ENCODE measurements around the gene PRPF38A.

The PRPF38A gene, protein sequence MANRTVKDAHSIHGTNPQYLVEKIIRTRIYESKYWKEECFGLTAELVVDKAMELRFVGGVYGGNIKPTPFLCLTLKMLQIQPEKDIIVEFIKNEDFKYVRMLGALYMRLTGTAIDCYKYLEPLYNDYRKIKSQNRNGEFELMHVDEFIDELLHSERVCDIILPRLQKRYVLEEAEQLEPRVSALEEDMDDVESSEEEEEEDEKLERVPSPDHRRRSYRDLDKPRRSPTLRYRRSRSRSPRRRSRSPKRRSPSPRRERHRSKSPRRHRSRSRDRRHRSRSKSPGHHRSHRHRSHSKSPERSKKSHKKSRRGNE

DNA sequence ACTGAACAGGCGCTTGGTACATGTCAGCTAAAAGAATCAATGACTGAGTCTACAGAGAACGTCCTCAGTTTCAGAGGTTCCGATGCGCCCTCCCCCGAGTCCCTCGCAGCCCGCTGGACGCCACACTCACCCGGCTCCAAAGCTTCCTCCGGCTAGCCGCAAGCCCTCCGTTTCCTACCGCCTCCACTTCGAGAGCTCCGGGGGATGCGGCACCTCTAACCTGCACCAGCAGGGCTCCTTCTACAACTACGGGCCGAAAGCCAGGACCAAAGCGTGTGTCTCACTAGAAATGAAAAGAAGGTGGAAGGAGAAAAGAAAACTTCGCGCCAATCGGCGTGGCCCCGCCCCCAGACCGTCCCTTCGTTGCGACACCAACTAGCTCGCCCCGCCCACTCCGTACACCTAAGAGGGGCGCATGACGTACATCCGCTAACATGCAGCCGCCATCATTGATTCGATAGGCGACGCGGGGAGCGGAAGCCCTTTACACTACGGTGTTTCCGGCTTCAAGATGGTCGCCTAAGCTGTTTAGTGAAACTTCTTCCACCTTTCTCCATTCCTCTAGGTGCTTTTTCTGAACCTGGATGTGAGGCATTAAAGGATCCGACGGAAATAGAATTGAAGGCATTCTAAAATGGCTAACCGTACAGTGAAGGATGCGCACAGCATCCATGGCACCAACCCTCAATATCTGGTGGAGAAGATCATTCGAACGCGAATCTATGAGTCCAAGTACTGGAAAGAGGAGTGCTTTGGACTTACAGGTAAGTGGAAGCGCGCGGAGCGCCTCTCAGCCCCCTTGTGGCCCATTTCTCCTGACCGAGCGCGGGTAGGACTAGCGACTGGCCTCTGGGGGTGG is at the start of gene PRPF38A, which contains the start of gene ORC1:
PRPF38A (plus strand) TSS at position 487 of the 859 bp plus-strand sequence; CDS start at position 635, 148 bp downstream.
ORC1 (minus strand) TSS at position 308 of the 859 bp plus-strand sequence. CDS start 2,200 bp downstream, outside the sequence.
- DNase-seq = peak; percentile 100

DNA sequence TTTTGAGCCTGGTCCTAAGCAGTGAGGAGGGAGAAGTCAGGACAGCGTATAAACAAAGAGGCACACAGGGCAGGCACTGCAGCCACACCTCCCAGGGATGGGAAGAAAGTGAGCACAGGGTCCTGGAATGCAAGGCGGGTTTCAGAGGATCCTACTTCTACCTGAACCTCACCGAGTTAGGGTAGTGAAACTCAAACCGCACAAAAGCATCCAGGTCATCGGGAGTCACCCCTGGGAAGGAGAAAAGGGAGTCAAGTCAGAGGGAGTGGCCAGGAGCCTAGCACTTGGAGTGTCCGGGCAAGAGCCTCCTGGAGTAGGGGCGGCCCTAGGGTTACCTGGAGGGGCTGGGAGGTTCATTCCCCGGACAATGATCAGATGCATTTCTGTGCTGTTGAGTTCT is 49.0 kb upstream of the PRPF38A start:
- DNase-seq = no peak

DNA sequence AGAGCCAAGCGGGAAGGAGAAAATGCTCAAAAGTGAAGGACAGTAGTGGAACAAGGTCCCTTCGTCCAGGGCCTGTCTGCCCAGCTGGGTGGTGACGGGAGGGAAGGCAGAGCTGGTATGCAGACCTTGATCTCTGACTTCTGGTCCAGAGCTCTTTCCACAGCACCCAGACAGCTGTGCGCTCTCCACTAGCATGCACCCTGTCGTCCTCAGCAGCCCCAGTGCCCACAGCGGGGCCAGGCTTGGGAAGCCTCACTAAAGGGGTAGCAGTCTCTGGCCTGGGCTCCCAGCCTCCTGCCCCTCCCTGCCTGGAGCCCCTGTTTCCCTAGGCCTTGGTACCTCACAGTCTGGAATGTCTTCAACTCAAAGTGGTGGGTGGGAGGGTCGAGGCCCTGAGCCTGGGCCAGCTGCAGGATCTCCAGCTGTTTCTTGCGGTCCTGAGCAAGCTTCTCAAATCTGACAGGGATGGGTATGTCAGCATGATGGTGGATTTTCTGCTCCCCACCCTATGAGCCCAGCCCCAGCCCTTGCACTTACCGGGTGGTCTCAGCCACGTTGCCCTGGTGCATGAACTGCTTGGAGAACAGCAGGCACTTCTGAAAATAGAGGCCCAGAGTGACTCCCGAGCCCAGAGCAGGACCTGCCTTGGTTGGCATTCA is 48.4 kb upstream of the PRPF38A start:
- no peak for DNase-seq

DNA sequence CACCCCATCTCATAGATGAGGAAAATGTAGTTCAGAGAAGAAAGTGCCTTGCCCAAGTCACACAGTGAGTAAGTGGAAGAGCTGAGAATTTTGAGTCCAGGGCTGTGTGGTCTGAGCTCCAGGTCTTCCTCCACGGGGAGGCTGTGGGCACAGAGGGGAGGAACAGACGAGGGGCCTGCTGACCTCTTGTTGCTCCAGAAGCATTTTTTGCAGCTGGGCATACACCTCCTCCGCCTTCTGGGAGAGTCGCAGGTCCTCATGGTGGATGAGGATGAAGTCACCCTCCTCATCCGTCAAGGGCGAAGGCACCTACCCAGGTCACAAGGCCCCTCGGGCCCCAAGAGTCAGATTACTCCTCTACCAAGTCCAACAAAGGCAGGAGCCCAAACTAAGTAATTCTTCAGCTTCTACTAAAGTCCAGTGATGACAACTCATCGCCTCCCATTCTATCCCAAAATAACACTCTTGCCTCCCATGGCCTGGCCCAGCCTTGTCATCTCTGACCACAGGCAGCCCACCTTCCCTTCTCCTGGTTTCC is 47.5 kb upstream of the PRPF38A start:
- DNase-seq = no peak

DNA sequence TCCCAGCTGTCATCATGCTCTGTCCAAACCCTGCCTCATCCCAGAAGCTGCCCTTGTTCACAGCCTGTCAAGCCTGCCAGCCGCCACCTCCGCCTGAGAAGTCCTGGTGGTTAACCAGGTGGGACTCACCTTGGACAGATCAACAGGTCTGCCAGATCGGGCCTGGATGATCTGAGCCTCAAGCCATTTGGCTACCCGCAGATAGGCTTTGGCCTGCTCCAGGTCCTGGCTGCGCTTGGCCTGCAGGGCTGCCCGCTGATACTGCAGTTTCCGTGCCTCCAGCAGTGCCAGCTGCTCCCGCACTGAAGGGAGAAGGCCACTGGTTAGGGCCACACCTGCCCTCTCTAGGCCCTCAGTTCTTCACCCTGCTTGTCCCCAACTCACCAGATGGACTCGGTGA is 47.0 kb upstream of the PRPF38A start:
- no peak for DNase-seq

DNA sequence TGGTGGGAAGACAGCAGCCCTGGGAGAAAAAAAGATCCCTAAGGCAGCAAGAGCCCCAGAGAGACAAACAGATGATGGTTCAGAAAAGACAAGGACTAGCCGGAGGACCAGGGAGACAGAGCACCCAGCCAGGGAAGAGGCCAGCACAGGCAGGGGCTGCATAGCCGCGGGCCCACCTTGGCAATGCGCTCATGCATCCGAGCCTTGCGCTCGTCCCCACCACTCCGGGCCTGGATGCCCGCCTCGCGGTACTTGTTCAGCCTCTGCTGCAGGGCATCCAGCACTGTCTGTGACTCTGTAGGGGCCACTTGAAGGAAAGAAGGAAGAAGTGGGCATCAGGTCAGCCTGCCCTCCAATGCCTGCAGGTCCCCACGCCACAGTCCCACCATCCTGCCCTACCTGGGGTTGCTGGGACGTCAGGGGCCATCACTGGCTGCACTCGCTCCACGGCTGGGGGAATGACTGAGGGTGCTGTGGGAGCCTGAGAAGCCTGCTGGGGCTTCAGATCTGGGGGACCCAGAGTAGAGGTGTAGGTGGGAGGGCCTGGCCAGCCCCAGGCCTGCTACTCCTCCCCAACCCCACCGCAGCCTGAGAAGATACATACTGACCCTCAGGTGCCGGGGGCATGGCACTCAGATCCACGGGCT is 45.4 kb upstream of the PRPF38A start:
- DNase-seq = no peak

DNA sequence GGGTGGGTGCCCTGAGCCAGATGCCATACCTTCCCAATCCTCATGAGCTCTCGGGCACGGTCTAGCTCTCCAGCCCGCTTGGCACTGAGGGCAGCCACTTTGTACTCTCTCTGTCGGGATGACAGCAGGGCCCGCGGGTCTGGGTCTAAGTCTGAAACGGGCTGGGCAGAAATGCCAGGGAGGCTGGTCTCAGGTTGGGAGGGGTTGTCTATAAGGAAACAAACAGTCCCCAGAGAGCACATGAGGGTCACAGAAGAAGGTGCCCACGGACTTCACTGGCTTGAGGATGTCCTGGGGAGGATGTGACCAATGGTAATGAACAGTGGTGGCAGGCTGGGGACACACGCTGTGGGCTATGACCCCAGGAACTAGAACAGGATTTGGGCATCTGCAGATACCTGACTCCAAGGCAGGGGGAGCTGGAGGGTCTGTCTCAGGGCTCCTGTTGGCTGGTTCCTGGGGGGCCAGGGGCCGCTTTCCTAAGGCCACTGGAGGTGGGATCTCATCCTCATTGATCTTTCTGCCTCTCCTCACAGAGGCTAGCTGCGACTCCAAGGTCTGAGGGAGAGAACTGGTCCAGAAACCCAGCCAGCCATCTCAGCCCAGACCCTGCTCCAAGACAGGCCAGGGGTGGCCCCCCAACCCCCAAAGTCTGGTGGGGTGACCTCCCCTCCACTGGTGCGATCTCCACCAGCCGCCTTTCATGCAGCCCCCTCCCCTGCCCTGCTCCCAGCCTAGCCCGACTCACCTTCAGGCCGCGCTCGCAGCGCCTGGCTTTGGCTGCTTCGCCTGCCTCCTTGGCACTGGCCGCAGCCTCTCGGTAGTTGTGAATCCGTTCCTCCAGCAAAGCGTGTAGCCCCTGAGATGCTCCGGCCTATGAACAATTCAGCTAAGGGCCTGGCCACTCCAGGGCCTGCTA is 44.5 kb upstream of the PRPF38A start:
- DNase-seq = no peak

DNA sequence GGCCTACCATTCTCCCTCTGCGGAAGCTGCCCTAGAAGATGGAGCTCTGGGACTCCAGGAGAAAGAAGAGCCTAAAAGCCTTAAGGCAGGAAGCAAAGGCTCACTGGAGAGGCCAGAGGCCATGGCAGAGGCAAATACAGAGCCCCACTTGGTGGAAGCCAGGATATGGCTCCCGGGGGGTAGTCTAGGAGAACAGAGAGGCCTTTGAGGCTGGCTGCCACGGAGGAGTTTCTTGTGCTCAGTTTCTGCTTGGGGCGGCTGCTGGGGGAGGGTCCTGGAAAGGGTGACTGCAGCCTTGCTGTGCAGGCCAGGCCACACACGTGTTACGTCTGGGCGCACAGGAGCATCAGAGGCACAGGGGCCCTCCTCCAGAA is 43.8 kb upstream of the PRPF38A start:
- DNase-seq = no peak

DNA sequence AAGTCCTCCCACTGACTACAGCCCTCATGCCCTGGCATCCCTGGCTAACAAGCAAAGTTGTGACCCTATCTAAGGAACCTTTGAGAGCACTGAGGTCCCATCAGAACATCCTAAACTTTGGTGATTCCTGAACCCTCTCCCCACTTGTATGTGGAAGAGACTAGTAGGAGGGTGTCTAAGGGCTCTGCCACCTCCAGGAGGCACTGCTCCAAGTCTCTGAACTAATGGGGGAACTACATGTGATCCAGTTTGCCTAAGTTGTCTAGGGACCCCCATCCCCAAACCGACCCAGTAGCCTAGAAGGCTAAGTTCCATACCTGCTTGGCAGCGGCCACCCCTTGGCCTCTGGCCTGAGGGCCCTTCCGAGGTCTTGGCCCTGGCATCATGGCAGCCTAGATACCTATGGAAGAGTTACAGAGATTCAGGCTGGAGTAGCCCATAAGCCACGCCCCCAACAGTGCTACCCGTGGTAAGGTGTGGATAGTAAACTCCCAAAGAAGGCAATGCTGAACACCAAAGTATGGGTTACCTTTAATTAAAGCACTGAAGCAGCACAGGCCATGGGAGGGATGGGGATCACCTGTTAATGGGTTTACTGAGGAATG is 40.1 kb upstream of the PRPF38A start:
- peak; percentile 24 for DNase-seq

DNA sequence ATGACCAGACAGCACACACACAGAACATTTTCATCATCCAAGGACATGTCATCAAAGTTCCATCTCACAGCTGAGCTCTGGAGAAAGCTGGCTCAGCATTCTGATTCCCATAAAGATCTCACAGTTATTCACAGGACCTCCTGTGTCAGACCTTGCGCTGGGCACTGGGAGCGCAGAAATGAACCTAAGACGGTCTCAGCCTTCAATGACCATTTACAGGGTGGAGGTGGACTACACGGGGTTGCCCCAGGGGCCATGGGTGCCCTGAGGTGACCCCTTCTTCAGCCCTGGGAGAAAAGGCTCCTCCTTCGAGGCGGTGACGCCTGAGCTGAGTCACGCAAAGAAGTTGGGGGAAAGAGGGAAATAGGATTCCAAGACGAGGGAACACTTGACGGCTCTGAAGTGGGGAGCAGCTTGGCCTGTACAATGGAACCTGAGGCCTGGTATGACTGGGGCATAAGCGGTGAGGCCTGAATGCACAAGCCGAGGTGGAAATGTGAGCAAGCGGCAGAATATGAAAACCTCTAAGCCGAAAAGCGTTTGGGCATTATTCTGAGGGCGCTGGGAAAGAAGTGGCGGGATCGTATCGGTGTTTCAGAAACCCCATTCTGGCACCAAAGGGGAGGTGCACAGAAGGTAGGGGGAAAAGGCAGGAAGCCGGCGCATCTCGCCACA is 39.2 kb upstream of the PRPF38A start:
- peak; percentile 63 for DNase-seq

DNA sequence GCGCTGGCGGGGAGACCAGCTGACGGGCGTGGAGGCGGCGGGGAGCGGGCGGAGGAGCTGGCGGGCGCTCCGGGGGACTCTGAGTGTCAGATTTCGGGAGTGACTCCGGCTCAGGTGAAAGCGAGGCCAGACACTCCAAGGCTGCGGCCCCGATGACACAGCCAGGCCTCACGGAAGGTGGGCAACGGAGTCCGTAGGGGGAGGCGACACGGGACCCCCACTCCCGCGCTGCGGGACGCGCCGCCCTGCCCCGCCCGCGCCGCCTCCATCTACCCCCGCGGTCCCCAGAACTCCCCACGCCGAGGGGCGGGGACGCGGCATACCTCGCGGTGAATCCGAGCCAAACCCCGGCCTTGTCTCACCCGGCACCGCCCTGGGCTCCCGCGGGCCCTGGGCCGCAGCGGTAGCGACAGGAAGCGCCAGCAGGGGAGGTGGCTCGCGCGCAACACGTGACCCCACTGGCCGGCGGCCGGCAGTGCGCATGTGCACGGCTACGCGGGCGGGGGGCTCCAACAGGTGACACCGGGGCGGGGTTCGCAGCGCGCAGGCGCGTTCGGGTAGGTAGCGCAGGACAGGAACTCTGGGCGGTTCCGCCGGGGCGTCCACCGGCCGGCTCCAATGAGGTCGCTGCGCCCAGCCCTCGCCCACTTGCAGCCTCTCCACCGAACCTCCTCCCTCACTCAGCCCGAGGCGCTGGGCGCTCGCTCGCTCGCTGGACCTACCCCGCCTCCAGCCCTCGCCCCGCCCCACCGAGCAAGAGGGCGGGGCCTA is 38.5 kb upstream of the PRPF38A start, which contains the start of gene CC2D1B:
CC2D1B (minus strand) TSS at position 460 of the 771 bp plus-strand sequence. CDS start 1,585 bp downstream, outside the sequence.
- DNase-seq = peak; percentile 99

DNA sequence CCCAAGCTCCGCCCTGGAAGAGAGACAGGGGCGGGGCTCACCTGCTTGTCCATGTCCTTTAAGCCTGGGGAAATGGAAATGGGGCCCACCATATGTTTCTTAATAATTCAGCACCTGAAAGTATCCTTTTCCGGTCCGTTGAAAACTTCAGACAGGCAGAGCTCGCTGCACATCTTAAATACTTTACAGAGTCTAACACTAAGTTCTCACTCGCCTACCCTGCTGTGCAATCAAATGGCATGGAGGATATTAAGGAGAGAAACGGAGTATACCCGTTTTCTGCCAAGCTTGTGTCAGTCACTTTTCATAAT is 37.9 kb upstream of the PRPF38A start:
- DNase-seq = no peak

DNA sequence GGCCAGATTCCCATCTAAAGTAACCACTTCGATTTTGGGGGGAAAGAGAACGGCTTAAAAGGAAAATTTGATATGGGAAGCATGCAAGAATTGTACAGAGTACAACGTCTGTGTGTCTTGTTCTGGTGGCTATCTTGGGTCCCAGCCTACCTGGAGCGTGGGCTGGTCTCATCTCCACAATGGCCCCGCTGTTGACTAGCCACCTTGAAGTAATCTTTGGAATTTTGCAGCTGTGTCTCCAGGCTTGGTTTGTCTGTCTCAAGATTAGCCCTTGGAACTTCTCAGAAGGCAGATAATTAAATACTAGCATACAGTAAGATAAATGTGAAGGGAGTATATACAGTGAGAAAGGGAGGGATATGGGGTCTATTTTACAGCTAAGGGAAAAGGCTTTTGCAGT is 37.1 kb upstream of the PRPF38A start:
- DNase-seq = no peak

DNA sequence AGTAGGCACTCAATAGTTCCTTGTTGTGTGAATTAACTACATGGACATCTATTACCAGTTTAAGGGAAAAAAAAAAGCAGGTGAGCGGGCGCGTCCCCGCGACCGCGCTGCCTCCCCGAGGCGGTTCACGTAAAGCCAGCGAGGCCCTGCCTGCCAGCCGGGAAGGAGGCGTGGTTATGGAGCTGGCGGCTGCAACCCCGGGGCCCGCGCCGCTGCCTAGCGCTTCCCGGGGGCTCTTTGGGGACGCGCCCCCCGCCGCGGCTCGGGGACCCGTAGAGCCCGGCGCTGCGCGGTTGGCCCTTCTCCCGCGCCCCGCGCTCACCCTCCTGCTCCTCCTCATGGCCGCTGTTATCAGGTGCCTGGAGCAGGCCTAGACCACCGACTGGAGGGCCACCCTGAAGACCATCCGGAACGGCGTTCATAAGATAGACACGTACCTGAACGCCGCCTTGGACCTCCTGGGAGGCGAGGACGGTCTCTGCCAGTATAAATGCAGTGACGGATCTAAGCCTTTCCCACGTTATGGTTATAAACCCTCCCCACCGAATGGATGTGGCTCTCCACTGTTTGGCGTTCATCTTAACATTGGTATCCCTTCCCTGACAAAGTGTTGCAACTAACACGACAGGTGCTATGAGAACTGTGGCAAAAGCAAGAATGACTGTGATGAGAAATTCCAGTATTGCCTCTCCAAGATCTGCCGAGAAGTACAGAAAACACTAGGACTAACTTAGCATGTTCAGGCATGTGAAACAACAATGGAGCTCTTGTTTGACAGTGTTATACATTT is 35.8 kb upstream of the PRPF38A start:
- peak; percentile 79 for DNase-seq

DNA sequence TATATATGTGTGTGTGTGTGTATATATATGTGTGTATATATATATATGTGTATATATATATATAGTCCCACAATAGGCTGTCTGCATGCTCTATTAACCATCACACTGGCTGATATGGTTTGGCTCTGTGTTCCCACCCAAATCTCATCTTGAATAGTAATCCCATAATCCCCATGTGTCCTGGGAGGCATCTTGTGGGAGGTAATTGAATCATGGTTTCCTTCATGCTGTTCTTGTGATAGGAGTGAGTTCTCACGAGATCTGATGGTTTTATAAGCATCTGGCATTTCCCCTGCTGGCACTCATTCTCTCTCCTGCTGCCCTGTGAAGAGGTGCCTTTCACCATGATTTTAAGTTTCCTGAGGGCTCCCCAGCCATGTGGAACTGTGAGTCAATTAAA is 34.6 kb upstream of the PRPF38A start:
- DNase-seq = peak; percentile 94

DNA sequence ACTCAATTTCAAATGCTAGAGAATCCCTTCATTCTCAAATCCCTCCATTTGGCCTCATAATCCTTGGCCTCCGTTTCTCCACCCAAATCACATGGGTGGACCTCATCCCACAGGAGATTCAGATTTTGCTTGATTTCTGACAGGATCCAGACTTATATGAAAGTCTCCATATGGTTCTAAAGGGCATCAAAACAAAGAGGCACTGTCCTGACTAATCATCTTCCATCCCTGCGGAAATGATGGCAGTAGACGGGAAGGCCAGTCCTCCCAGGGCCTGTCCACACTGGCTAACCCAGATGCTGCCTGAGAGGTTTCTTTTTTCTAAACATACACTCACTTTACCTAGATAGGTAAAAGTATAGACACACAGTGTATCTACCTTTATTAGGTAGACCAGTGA is 19.0 kb upstream of the PRPF38A start:
- no peak for DNase-seq

DNA sequence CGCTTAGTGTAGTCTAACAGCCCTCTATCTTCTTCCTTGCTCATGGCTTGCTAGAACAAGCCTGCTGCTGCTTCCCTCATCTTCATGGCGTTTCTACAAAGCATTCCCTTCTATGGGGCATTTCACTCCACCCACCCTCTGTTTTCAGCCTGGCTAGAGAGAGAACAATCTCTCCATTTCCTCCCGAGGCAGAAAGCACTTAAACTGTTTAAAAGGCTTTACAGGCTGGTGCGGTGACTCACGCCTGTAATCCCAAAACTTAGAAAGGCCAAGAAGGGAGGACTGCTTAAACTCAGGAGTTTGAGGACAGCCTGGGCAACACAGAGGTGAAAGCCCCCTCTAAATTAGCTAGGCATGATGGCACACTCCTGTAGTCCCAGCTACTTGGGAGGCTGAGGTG is 17.9 kb upstream of the PRPF38A start:
- DNase-seq = no peak

DNA sequence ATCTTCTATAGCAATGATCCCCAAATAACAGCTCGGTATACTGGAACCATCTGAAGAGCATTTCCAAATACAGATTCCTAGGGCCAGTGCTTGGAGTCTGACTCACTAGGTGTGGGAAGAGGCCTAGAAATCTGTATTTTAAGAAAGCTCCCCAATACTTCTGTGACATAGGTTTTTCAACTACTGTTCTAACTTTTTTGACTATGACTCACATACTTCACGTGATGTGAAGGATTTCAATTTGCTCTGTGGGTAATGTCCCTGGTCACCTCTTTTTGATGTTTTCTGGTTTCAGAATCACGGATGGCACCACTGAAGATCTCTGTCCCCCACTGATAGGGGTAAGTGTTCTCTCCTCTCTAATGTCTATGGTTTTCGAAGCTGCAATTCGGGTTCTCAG is 11.2 kb upstream of the PRPF38A start:
- DNase-seq = no peak

DNA sequence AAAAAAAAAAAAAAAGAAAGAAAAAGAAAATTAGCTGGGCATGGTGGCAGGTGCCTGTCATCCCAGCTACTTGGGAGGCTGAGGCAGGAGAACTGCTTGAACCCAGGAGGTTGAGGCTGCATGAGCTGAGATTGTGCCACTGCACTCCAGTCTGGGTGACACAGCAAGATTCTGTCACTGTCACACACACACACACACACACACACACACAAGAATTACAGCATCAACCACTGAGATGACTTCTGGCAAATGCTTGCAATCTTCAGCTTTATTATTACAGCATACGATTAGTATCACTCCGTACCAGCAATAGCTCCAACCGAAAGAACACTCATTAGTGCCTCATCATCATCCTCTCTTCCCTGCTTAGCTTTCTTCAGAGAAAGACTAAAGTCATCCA is 4.8 kb upstream of the PRPF38A start:
- no peak for DNase-seq
